Gastrocnemius medialis (tissue), 4 donors: ENCODE measurements around the gene SLC6A19.

ENCODE experiments used
- POLR2A ChIP-seq, 2 donors: fragments of 450-650 bp; IDR thresholded peaks; one replicate each; pipeline ENCODE4 v1.6.1; 2017; ENCODE audit warnings: antibody characterized with exemption in 2 of 2, mild to moderate bottlenecking in 2 of 2, moderate library complexity in 2 of 2
- TF ChIP-seq, protein P1 (sequence below), 5 experiments: fragments of 450-650 bp in 3 of 5; fragments of 200-600 bp in 2 of 5; sonication (generic) in 2 of 5; IDR thresholded peaks in 4 of 5; conservative IDR thresholded peaks in 1 of 5; 1 replicate in 4 of 5; 2 replicates in 1 of 5; pipeline ENCODE4 v1.5.1; 2016 to 2019; ENCODE audit warnings: antibody characterized with exemption in 5 of 5, mild to moderate bottlenecking in 3 of 5, moderate library complexity in 3 of 5

DNA sequence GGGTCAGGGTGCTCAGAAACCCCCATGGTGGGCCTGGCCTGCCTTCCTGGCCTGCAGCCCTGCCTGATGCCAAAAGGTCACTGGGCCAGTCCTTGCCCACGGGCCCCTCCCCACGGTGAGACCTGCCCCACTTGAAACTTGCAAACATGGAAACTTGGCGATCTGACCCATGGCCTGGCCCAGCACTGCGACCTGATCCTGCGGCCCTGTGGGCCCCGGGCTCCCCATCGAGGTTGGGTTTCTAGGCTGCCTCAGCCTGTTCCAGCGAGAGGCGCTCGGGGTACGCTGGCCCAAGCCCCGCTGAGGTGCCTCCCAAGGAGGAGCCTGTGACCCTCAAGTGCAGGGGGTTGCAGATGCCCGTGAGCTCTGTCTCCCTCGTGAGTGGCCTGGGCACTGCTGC lies 37.5 kb upstream of the SLC6A19 start:
- TF ChIP-seq POLR2A (IDR thresholded peaks at IDR 0.05), result no peak
- TF ChIP-seq, protein P1, sequence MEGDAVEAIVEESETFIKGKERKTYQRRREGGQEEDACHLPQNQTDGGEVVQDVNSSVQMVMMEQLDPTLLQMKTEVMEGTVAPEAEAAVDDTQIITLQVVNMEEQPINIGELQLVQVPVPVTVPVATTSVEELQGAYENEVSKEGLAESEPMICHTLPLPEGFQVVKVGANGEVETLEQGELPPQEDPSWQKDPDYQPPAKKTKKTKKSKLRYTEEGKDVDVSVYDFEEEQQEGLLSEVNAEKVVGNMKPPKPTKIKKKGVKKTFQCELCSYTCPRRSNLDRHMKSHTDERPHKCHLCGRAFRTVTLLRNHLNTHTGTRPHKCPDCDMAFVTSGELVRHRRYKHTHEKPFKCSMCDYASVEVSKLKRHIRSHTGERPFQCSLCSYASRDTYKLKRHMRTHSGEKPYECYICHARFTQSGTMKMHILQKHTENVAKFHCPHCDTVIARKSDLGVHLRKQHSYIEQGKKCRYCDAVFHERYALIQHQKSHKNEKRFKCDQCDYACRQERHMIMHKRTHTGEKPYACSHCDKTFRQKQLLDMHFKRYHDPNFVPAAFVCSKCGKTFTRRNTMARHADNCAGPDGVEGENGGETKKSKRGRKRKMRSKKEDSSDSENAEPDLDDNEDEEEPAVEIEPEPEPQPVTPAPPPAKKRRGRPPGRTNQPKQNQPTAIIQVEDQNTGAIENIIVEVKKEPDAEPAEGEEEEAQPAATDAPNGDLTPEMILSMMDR (IDR thresholded peaks at IDR 0.05 in 4 of 5, conservative IDR thresholded peaks at IDR 0.05 in 1 of 5), result no peak
